Mesothelial cell of epicardium (in vitro differentiated cells): ENCODE data around the gene PLA2G7. TPM values are rescaled to one million over a fixed set of nuclear protein-coding genes. Genes with fewer than 3 reads are reported as not detected.

ENCODE experiments used
- DNase-seq, 2 experiments: peaks; one replicate each; pipeline ENCODE4 v3.0.0; 2021; ENCODE audit warnings: low spot score in 2 of 2; ENCODE audit not compliant: unreplicated experiment in 2 of 2
- H3K27ac Mint-ChIP-seq: 2 replicates; pipeline ENCODE4 v1.8.0; 2021; ENCODE audit warnings: mixed read lengths
- H3K27me3 Mint-ChIP-seq: 2 replicates; pipeline ENCODE4 v1.8.0; 2021; ENCODE audit warnings: low read depth, mixed read lengths
- H3K36me3 Mint-ChIP-seq: 2 replicates; pipeline ENCODE4 v1.8.0; 2021; ENCODE audit warnings: mixed read lengths
- H3K4me1 Mint-ChIP-seq: 2 replicates; pipeline ENCODE4 v1.8.0; 2021; ENCODE audit warnings: mixed read lengths
- H3K4me3 Mint-ChIP-seq: 2 replicates; pipeline ENCODE4 v1.8.0; 2021; ENCODE audit warnings: mild to moderate bottlenecking, moderate library complexity, mixed read lengths
- H3K9me3 Mint-ChIP-seq: 2 replicates; pipeline ENCODE4 v1.8.0; 2021; ENCODE audit warnings: mixed read lengths
- CTCF ChIP-seq: fragments of 200-600 bp; sonication (generic); IDR thresholded peaks from one replicate; pipeline ENCODE4 v1.5.0; 2021; ENCODE audit warnings: antibody characterized with exemption; ENCODE audit not compliant: unreplicated experiment
- total RNA-seq: library from RNA; stranded (reverse); gene quantifications from 3 replicates; pipeline ENCODE4 v1.2.1, GENCODE V29; 2021

The PLA2G7 gene
- total RNA-seq, 1 donor from 2014 or later, result 0.54 TPM

- TF ChIP-seq CTCF, result no peak
- no peak overlapping the region for H3K27ac Mint-ChIP-seq
- no peak for DNase-seq
- H3K9me3 Mint-ChIP-seq, result no peaks in the 10 kb centered on the region
- no peaks in the 10 kb centered on the region for H3K4me1 Mint-ChIP-seq
- H3K36me3 Mint-ChIP-seq, result no peaks in the 10 kb centered on the region
- H3K4me3 Mint-ChIP-seq, result no peak overlapping the region
- H3K27me3 Mint-ChIP-seq, result peaks cover 36% of the 10 kb centered on the region
Measured at GRCh38 chr6:46743425-46744158, 8.4 kb upstream of the PLA2G7 start.

- no peak for TF ChIP-seq CTCF
- no peak overlapping the region for H3K4me3 Mint-ChIP-seq
- peaks cover 51% of the 10 kb centered on the region for H3K27me3 Mint-ChIP-seq
- no peak overlapping the region for H3K27ac Mint-ChIP-seq
- DNase-seq, result no peak
- no peaks in the 10 kb centered on the region for H3K36me3 Mint-ChIP-seq
- H3K9me3 Mint-ChIP-seq, result no peaks in the 10 kb centered on the region
- H3K4me1 Mint-ChIP-seq, result no peaks in the 10 kb centered on the region
Measured at GRCh38 chr6:46741910-46742309, 6.7 kb upstream of the PLA2G7 start.

- DNase-seq, result no peak
- Mint-ChIP-seq H3K4me3 (no peak overlapping the region), H3K9me3 (no peaks in the 10 kb centered on the region), H3K4me1 (no peaks in the 10 kb centered on the region), H3K36me3 (no peaks in the 10 kb centered on the region), H3K27ac (no peak overlapping the region), H3K27me3 (peaks cover 53% of the 10 kb centered on the region)
- TF ChIP-seq CTCF, result no peak
Measured at GRCh38 chr6:46741482-46741881, 6.3 kb upstream of the PLA2G7 start.

- Mint-ChIP-seq H3K27ac (no peak overlapping the region), H3K36me3 (no peaks in the 10 kb centered on the region), H3K9me3 (no peaks in the 10 kb centered on the region), H3K4me1 (peaks cover 10% of the 10 kb centered on the region), H3K4me3 (no peak overlapping the region), H3K27me3 (peaks cover 71% of the 10 kb centered on the region)
- no peak for DNase-seq
- no peak for TF ChIP-seq CTCF
Measured at GRCh38 chr6:46736906-46737305, 1.7 kb upstream of the PLA2G7 start.

- Mint-ChIP-seq H3K27ac (no peak overlapping the region), H3K4me1 (peaks cover 10% of the 10 kb centered on the region), H3K27me3 (peaks cover 78% of the 10 kb centered on the region), H3K4me3 (peak overlapping the region; percentile 71), H3K36me3 (no peaks in the 10 kb centered on the region), H3K9me3 (no peaks in the 10 kb centered on the region)
- DNase-seq, result no peak
- no peak for TF ChIP-seq CTCF
Measured at GRCh38 chr6:46735720-46736031, 501 bp upstream of the PLA2G7 start.
